H54 (cell line): ENCODE measurements around the gene ZNF280B.
A peak's percentile ranks its signal among the peaks of the same experiment; 100 is the strongest.

Experiments
- DNase-seq: peaks from one replicate; pipeline ENCODE4 v3.0.0; 2011; ENCODE audit warnings: low spot score, mixed read lengths; ENCODE audit not compliant: insufficient read length
- FAIRE-seq: peaks from 3 replicates; lab custom pipeline; 2011; peaks lifted over from hg19 to GRCh38; lab: Jason Lieb, UNC
- POLR2A ChIP-seq: IDR thresholded peaks from 2 replicates; pipeline ENCODE4 v1.6.1; 2011; ENCODE audit warnings: low read depth, mild to moderate bottlenecking, low read length

Gene ZNF280B

GRCh38 chr22:22508274-22509176 is at the start of gene ZNF280B:
Gene ZNF280B (minus strand): TSS chr22:22508742. CDS start chr22:22489398, 19,344 bp downstream.
- FAIRE-seq (no peak), DNase-seq (peak; percentile 75)
- peak; percentile 55 for TF ChIP-seq POLR2A

GRCh38 chr22:22556995-22557925 is 48.7 kb upstream of the ZNF280B start:
- no peak for FAIRE-seq
- TF ChIP-seq POLR2A, result no peak
- DNase-seq, result no peak

GRCh38 chr22:22556578-22556977 is 48.0 kb upstream of the ZNF280B start:
- TF ChIP-seq POLR2A, result no peak
- DNase-seq (no peak), FAIRE-seq (no peak)

GRCh38 chr22:22555596-22555995 is 47.1 kb upstream of the ZNF280B start:
- no peak for FAIRE-seq
- TF ChIP-seq POLR2A, result no peak

GRCh38 chr22:22554587-22555284 is 46.2 kb upstream of the ZNF280B start:
- FAIRE-seq, result no peak
- no peak for TF ChIP-seq POLR2A
- DNase-seq, result no peak

More at GRCh38 chr22:22555596-22555995, 47.1 kb upstream of the ZNF280B start:
- no peak for DNase-seq

GRCh38 chr22:22553735-22554586 is 45.4 kb upstream of the ZNF280B start:
- DNase-seq (no peak), FAIRE-seq (no peak)
- no peak for TF ChIP-seq POLR2A

GRCh38 chr22:22553141-22553540 is 44.6 kb upstream of the ZNF280B start:
- DNase-seq, result no peak
- TF ChIP-seq POLR2A, result no peak
- FAIRE-seq, result no peak

- TF ChIP-seq POLR2A, result no peak
- DNase-seq, result no peak
- FAIRE-seq, result no peak
Observed at GRCh38 chr22:22552630-22553029, 44.1 kb upstream of the ZNF280B start.

- FAIRE-seq (no peak), DNase-seq (no peak)
- no peak for TF ChIP-seq POLR2A
Observed at GRCh38 chr22:22550789-22551434, 42.4 kb upstream of the ZNF280B start.

- DNase-seq (no peak), FAIRE-seq (no peak)
- no peak for TF ChIP-seq POLR2A
Observed at GRCh38 chr22:22548910-22549309, 40.4 kb upstream of the ZNF280B start.

GRCh38 chr22:22548317-22548716 is 39.8 kb upstream of the ZNF280B start:
- DNase-seq, result no peak
- FAIRE-seq, result no peak
- TF ChIP-seq POLR2A, result no peak

- no peak for TF ChIP-seq POLR2A
- FAIRE-seq, result no peak
- DNase-seq, result no peak
Observed at GRCh38 chr22:22547692-22548300, 39.3 kb upstream of the ZNF280B start.

- no peak for TF ChIP-seq POLR2A
- FAIRE-seq (no peak), DNase-seq (no peak)
Observed at GRCh38 chr22:22547226-22547625, 38.7 kb upstream of the ZNF280B start.
